HG03103 (cell line): Measurements from ENCODE around the gene TRIM33.
"Not testable (repeated sequence)": the region's sequence is repeated elsewhere in the genome, so short reads cannot be mapped to it uniquely, and the experiment has no call there.

ENCODE experiments used
- ATAC-seq: cut with Tn5 transposase; IDR thresholded peaks from one replicate; pipeline ENCODE4 v1.9.1; 2021; ENCODE audit warnings: low read depth; ENCODE audit not compliant: unreplicated experiment

Gene TRIM33

GRCh38 chr1:114468710-114469468 is 42.1 kb downstream of the TRIM33 start:
- ATAC-seq = no peak

GRCh38 chr1:114468047-114468446 is 43.0 kb downstream of the TRIM33 start:
- no peak for ATAC-seq

DNA sequence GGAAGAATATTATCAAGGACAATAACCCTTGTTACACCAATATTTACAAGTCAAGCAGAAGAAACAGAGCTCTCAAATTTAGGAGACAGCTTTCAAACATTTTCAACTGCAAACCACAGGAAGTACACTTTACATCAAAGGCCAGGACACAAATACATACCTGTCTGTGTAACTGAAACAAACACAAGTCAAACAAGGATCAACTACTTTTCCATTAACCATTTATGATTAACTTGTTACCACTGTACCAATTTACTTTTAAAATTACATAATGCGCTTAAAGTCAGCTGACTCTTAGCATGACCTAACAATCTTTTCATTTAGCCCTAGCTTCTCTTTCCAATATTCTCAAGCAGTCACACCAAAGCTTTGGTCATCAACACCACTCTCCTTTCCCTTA is 43.5 kb downstream of the TRIM33 start:
- no peak for ATAC-seq

DNA sequence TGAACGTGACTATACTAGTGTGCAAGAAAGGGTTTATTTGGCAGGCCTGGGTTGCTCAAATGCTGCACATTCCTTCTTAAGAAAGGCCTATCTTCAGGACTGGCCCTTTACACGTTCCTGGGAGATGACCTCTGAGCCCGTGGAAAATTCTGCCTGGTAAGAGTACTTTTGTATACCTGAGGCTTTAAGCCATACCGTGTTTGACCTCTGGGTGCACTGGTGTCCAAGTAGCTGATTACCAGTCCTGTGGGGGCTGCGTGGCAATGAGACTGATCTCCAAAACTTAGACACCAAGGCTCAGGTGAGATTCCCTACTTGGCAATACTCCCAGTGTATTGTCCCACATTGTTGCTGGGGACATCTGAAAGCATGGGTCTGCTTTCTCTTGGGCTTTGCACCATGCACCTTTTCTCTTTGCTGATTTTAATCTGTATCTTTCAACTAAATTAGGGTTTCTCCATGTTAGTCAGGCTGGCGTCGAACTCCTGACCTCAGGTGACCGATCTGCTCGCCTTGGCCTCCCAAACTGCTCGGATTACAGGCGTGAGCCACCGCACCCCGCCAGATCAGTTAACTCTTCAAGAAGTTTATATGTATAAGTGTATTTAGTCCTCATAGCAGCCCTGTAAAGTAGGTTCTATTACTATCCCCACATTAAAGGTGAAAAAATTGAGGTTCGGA is 44.5 kb downstream of the TRIM33 start:
- no peak for ATAC-seq

DNA sequence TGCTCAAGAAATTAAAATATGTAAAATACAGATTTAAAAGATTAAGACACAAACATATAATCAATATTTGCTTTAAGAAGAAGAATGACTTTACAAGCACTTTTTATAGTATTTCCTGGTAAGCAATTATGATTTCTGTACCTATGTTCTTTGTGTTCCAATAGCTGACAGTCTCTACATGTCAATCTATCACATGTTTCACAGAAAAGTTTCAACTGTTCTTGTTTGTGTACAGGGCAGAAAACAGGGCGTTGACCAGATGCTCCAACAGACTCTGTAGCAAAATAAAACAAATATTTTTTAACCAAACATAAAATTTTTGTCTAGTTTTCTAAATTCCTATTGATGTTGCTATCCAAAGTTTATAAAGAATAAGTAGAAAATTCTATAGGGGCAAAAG is 48.0 kb downstream of the TRIM33 start:
- no peak for ATAC-seq

DNA sequence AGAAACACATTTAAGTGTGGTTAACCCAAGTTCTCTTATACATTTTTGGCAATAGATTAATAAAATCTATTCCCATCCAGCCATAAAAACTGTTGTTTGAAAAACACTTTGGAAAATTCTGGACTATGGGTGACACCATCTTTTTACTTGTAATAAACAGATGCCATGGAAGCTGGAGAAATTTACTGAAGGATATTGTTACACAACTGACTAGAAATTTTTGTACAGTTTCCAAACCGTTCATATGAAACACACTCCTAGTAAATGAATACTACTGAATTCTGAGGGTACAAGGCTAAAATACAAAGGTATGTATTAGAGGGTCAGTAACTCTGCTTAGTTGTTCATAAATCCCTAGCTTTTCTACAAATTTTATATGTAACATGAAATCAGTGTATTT is 48.7 kb downstream of the TRIM33 start:
- no peak for ATAC-seq

DNA sequence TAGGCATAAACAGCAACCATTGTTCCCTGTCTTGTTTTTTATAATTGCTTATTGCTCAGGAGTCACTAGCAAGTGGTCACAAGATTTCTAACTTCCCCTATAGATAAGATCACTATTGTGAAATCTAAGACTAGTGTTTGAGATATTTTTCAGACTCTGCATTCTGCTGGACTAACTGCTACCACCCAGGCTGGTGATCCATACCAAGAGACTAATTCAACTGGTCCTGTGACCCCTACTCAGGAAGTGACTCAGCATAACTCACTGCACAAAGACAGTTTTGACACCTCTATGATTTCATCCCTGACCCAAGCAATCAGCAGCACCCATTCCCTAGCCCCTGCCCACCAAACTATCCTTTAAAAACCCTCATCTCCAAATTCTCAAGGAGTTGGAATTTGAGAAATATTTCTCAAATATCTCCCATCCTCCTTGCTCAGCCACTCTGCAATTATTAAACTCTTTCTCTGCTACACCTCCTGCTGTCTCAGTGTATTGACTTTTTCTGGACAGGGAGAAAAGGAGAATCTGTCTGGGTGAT is 52.7 kb downstream of the TRIM33 start:
- ATAC-seq = no peak

DNA sequence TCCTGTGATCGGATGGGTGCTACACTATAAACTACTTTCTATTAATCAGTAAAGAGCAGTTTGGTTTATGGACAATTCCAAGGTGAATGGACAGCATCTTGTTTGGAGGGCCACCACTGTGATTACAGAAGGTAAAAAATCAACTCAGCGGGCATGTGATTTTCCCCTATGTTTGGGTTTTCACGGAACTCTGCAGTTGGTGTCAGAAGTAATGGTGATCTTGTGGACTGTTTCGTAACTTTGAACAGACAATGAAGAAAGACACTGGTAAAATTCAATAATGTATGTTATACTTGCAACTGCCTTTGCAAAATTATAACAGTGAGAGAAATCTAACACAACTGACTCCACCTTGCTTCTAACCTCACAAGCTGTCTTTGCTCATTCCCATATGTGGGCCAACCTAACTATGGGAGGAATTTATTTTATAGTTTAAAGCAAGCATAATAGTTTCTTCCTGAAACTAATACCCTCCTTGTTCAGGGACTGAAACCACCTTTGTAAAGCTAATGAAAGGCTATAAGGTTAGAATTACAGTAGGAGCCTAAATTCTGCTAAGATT is 53.2 kb downstream of the TRIM33 start:
- ATAC-seq = no peak

- no peak for ATAC-seq
Measured at GRCh38 chr1:114456586-114456985, 54.4 kb downstream of the TRIM33 start.

DNA sequence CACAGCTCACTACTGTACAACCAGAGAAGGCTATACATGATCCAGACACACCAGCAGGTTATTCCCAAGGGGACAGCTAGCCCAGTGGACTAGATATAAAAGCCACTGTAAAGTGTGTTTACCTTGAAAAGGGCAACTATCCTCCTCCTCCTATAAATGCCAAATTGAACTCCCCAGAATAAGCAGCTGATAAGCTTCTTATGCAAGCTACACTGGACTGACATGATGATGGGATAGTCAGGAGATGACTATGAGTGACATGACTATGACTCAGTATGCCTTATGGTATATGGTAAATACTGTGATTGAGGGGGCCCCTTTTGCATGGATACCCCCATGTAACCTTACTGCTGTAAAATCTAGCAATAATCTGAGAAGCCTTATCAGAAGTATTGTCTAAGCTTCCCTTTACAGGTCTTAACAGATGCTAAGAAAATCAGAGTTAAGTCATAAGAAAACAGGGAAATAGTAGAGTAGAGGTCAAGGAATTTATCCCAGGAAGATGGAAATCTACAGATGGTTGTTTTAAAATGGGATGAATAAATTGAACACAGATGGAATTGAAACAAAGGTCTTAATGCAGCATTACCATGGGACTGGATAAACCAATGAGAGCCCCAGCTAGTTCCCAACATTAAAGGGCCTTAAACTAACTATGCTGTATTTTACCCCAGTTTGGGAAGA is 55.8 kb downstream of the TRIM33 start:
- ATAC-seq = no peak

DNA sequence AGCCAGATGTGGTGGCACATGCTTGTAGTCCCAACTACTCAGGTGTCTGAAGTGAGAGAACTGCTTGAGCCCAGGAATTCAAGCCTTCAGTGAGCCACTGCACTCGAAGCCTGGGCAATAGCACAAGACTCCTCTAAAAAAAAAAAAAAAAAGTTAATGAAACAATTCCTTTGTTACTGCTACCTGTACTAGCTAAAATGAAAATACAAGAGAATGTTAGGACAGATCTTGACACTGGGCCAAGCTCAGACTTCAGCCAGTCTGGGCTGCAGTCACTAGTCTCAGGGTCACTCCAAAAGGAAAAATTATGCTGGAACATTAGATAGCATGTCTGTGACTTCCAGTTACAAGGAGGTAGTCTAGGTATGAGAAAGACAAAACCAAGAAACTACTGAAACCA is 56.5 kb downstream of the TRIM33 start:
- ATAC-seq = no peak

DNA sequence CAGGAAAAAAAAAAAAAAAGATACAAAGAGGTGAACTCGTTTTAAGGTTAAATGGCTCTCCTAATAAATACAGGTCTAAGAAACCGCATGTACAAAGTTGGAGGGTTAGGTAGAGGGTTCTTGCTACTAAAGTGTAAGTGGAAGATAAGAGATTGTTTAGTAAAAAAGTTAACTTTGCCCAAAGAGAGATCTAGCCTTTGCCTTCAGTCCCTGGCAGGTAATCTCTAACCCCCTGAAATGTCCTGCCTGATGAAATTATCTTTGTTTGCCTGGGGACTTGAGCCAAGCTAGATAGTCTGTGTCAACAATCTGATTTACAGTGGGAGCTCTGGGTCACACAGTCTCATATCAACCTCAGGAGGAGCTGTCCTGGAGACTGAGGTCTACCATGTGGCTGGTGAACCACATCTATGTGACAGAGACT is 57.6 kb downstream of the TRIM33 start:
- no peak for ATAC-seq

- ATAC-seq = no peak
Measured at GRCh38 chr1:114448370-114449036, 62.5 kb downstream of the TRIM33 start.

DNA sequence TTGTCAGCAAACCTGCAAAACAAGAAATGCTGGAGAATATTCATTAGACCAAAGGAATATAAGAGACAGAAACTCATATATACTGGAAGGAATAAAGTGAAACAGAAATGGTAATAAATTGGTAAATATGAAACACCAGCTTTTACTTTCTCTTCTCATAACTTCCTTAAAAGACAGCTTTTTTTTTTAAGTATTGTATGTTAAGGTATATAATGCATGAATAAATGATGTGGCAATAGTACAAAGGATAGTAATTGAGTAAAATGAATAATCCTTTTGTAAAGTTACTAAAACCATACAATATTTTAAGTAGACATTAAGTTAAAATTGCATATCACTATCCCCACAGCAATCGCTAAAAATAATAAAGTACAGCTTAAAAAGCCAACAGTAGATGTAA is 64.8 kb downstream of the TRIM33 start:
- no peak for ATAC-seq

DNA sequence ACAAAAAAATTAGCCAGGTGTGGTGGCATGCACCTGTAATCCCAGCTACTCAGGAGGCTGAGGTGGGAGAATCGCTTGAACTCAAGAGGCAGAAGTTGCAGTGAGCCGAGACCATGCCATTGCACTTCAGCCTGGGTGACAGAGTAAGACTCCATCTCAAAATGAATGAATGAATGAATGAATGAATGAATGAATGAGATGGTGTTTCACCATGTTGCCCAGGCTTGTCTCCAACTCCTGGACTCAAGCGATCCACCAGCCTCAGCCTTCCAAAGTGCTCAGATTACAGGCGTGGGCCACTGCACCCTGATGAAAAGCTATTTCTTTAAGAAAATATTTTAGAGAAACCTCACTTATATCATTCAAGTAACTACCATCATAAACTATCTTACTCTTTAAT is 67.8 kb downstream of the TRIM33 start:
- ATAC-seq = not testable (repeated sequence)

DNA sequence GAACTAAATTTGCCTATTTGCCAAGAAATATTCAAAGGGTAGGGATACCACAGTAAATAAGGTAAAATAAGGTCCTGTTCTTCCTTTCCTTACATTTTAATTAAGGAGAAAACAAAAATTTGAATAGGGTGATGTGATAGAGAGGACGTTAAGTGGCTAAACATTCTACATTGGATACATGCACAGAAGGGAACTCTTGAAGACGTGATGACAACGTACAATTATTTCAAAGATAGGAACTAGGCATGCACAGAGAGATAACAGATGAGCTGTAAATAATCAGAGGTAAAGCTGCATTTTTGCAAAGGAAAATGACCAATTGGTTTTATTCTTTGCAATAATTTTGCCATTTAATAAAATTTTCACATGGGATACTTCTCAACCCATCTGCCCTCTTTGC is 69.7 kb downstream of the TRIM33 start:
- ATAC-seq = no peak

DNA sequence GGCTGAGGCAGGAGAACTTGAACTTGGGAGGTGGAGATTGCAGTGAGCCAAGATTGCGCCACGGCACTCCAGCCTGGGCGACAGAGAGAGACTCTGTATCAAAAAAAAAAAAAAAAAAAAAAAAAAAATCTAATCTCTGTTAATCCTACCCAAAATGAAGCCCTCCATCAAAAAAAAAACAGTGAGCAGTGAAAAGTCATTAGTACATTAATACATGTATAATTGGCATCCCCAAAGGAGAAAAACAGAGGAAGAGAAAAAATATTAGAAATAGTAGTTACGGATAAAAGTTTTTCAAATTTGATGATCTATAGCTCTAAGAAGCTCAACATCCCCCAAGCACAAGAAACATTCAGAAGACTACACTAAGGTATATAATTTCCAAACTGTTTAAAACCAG is 71.6 kb downstream of the TRIM33 start:
- no peak for ATAC-seq

- ATAC-seq = no peak
Measured at GRCh38 chr1:114437812-114438211, 73.2 kb downstream of the TRIM33 start.

DNA sequence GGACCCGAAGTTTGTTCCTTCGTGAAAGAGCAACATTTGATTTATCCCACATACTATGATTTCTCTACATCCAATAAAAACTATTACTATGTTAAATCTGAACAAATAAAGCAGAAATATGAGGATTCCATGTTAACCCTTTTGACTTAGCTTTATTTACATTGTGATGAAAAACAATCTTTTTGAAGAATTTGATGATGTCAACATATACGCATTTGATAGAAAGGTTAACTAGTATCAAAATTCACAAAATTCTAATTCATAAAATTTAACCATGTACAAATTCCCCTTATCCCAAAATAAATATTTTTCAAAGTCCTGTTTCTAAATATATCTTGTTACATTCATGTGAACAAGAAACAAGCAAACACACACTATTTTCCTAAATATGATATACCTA is 74.2 kb downstream of the TRIM33 start:
- ATAC-seq = no peak

- no peak for ATAC-seq
Measured at GRCh38 chr1:114435088-114435715, 75.8 kb downstream of the TRIM33 start.
